Stomach (tissue), 4 donors: ENCODE data around the gene CAMK1G.

Experiments used
- EP300 ChIP-seq: sonication (generic); formaldehyde crosslinking; IDR thresholded peaks from one replicate; pipeline ENCODE4 v1.6.1; 2017; ENCODE audit warnings: antibody characterized with exemption
- POLR2AphosphoS5 ChIP-seq, 3 donors: sonication (generic); formaldehyde crosslinking; IDR thresholded peaks; one replicate each; pipeline ENCODE4 v1.6.1; 2016; ENCODE audit warnings: antibody characterized with exemption in 3 of 3

DNA sequence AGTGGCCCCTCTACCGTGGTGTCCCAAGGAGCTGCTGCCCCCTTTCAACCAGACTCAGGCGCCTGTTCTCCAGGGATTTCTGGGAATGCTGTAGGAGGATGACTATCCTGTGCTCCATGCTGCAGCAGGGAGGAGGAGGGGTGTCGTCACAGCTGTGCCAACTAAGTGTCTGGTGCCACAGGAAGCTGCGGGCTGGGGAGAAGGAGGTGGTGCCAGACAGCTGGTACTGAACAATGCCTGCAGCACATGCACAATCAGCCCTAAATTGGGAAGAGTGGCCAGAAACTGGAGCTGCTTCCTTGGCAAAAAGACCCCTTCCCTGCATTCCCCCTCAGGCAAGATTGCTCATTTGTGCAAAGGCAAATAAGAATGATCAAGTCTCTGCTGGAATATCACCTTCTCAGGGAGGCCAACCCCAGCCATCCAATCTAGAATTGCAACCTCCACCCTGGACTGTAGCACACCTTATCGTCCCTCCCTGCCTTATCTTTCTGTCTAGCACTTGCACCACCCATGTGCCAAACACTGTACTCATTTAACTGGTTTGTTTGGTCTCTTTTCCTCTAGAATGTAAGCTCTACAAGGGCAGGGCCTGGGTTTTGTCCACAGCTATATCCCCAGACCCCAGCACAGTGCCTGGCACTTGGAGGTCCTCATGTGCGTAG, 35.4 kb downstream of the CAMK1G start:
- TF ChIP-seq POLR2AphosphoS5 (IDR thresholded peaks at IDR 0.05) (peak in 1 of 3 donors; percentile 69), EP300 (no peak)
